ENCODE results near the gene PPP6R1.
"Not testable (repeated sequence)": the region's sequence is repeated elsewhere in the genome, so short reads cannot be mapped to it uniquely, and the experiment has no call there.

PPP6R1 gene

DNA sequence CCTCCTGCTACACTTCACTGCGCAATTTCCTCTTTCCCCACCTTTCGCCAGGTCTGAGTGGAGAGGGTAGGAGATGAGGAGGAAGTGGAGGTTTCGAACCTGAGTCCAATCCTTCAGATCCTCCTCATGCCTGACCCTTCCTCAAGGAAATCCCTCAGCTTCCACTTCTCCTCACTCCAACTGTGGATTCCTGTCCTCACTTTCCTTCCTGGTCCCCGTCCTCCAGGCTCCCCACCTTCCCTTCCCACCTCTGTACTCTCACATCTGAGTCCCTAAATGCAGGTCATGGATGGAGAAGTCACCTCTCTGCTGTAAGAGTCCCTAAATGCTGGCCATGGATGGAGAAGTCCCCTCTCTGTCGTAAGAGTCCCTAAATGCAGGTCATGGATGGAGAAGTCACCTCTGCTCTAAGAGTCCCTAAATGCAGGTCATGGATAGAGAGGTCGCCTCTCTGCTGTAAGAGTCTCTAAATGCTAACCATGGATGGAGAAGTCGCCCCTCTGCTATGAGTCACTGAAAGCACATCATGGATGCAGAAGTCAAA is 33.3 kb downstream of the PPP6R1 start:
- no peak for DNase-seq

DNA sequence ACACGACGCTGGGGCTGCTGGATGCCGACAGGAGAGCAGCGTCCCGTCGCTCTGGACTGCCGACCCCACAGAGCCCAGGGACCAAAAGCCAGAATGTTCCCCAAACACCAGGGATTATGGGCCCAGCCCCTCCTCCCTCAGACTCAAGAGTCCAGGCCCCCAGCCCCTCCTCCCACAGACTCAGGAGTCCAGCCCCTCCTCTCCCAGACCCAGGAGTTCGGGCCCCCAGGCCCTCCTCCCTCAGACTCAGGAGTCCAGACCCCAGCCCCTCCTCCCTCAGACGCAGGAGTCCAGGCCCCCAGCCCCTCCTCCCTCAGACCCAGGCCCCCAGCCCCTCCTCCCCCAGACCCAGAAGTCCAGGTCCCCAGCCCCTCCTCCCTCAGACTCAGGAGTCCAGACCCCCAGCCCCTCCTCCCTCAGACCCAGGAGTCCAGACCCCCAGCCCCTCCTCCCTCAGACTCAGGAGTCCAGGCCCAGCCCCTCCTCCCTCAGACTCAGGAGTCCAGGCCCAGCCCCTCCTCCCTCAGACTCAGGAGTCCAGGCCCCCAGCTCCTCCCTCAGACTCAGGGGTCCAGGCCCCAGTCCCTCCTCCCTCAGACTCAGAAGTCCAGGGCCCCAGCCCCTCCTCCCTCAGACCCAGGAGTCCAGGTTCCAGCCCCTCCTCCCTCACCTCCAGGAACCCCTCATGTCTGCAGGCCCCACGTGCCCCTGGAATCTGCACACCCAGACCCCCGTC is 34.0 kb downstream of the PPP6R1 start:
- not testable (repeated sequence) for DNase-seq

GRCh38 chr19:55224038-55224665 is 34.7 kb downstream of the PPP6R1 start:
- no peak for DNase-seq

DNA sequence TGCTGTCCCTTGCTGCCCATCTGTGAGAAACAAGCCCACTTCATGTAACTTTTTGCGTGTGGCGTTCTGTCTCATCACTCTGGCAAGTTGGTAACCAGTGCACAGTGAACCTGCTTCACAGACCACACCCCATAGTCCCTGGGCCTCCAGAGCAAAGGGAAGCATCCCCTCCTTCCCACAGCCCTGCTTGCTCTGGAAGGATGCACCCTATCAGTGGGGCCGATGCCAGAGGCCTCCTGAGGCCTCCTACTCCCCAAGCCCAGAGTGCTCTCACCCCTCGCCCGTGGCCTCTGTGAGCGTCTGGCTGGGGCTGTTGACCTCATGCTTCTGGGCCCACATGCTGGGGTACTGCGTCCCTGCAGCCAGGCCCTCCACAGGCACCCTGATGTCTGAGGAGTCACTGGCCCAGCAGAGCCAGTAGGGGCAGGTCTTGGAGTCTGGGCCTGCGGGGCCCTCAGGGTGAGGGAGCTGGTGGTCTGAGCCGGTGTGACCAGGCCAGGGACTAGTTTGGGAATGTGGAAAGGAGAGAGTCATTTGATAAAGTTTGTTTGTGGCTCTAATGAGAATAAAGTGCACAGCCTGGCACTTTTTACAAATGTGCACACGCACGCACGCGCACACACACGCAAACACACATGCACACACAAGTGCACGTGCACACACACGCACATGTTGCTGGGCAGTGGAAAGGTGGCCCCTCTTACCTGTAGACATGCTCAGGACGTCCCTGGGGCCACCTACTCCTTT is 35.4 kb downstream of the PPP6R1 start:
- no peak for DNase-seq

DNA sequence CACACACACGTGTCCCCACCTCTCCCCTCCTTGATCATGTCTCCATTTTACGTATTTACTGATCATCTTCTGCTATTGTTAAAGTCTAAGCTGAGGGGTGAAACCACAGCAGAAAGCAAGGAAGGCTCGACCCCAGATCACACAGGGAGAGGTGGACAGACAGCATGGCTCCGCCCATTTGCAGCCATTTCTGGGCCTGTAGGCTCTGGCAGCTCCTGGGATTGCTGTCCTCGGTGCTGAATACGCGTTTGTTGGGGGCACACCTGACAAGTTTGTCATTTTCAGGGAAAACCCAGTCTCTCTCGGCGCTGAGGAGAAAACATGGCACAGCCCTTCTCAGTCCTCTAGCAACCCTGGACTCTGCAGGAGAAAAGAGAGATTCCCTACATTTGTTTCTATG is 38.3 kb downstream of the PPP6R1 start:
- no peak for DNase-seq

DNA sequence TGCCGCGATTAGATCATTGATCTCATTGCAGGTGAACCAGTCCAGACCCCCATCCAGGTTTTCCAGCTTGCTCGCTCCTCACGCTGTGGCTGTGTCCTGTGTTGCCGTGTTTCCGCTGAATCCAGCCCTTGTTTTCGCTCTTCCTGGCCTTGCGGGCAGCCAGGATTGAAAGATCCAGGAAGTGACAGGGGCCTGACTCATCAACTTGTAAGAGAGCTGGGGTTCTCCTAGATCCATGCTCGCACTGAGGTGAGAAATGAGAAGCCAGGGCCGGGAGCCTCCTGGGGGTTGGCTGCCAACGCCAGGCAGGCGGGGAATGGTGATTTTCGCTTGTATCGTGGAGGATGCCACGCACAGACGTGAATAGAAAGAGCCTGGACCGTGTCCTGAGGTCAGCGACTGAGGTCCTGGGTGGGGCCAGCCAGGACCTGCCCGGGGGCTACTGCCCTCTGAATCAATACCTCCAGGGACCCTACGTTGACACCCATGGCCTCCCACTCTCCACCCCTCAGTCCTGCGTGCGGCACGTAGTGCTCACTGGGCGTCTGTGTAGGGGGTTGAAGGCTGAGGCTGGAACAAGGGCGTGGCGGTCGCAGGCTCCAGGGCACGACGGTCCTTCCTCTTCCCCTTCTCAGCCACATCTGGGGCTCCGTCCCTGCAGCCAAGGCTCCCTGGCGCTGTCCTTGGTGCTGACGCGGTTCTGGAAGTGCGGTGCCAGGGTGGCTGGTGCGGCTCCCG is 42.2 kb downstream of the PPP6R1 start:
- DNase-seq = peak in 50 of 51 donors; percentile 3 to 87 (median 63)

GRCh38 chr19:55213547-55213946 is 45.3 kb downstream of the PPP6R1 start:
- DNase-seq = no peak

DNA sequence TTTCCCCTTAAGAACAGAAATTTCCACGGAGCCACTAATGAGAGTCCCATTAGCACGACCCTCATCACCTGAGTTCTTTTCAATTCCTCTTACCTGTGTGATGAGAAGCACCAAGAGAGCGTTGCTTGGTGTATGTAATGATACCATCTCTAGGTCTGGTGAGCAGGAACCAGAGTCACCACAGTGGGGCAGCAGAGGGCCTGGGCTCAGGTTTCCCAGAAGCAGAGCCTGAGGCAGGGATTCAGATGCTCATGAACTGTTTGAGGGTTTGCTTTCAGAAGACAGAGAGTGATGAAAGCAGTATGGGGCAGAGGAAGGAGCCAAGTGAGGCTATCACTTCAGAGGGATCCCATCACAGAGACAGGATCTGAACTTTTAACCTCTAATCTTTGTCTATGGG is 46.4 kb downstream of the PPP6R1 start:
- peak in 2 of 51 donors; percentile 2 to 3 for DNase-seq

- DNase-seq = no peak
Measured at GRCh38 chr19:55209693-55210472, 48.9 kb downstream of the PPP6R1 start.

- DNase-seq = no peak
Measured at GRCh38 chr19:55208880-55209692, 49.7 kb downstream of the PPP6R1 start, which contains the start of gene PTPRH. PTPRH (minus strand) TSS chr19:55209501; CDS start chr19:55209433, 68 bp downstream.

GRCh38 chr19:55206664-55207500 is 51.9 kb downstream of the PPP6R1 start:
- DNase-seq = peak in 35 of 51 donors; percentile 3 to 71 (median 40)

DNA sequence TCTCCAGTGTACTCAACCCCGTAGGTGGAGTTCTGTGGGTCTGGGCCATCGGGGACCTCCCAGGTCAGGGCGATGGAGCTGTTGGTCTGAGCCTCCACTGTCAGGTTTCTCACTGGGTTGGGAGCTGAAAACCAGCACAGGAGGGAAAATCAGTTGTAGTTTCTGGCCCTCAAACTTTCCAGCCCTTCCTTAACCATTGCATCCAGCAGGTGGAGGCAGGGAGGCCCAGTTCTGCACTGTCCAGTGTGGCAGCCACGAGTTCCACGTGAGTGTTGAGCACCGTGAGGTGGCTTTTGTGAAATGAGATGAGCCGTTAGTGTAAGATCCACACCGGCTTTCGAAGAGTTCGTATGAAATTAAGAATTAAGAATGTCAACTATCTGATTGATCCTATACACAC is 56.6 kb downstream of the PPP6R1 start:
- not testable (repeated sequence) for DNase-seq

DNA sequence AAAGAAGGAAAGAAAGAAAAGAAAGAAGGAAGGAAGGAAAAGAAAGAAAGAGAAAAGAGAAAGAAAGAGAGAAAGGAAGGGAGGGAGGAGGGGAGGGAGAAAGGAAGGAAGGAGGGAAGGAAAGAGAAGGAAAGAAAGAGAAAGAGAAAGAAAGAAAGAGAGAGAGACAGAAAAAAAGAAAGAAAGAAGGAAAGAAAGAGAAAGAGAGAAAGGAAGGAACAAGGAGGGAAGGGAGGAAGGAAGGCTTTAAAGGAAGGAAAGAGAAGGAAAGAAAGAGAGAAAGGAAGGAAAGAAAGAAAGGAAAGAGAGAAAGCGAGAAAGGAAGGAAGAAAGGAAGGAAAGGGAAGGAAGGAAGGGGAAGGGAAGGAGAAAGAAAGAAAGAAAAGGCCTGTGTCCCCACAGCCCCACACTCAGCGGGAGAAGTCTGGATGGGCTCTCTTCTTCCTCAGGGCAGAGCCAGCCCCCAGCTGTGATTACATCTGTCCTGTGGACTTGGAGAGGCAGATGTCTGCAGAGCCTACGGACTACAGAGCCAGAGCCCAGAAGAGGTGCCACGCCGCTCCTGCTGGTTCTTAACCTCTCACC is 59.1 kb downstream of the PPP6R1 start:
- DNase-seq = no peak

DNA sequence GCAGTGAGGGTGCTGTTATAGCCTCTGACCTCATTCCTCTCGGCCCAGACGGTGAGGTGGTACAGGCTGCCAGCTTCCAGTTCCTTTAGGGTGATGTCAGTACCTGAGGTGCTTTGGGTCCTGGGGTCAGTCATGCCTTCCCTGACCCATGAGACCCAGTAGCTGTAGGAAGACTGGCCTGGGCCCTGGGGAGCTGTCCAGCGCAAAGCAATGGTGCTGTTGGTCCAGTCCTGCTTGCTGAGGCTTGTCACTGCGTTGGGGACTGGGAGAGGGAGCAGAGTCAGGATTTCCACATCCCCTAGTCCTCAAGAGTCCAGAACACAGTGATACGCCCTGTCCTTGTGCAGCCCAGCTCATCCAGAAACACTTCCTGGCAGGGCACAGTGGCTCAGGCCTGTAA is 60.2 kb downstream of the PPP6R1 start:
- DNase-seq = no peak

- DNase-seq = peak in 3 of 51 donors; percentile 3 to 7 (median 4)
Measured at GRCh38 chr19:55197528-55197927, 61.3 kb downstream of the PPP6R1 start.

GRCh38 chr19:55196803-55197202 is 62.0 kb downstream of the PPP6R1 start:
- DNase-seq = no peak

- DNase-seq = peak in 1 of 51 donors; percentile 34
Measured at GRCh38 chr19:55193481-55193880, 65.3 kb downstream of the PPP6R1 start.

- peak in 4 of 51 donors; percentile 12 to 61 (median 30) for DNase-seq
Measured at GRCh38 chr19:55189403-55189835, 69.4 kb downstream of the PPP6R1 start.

All from hypothalamus (tissue), 51 donors.